Nephron (organoid): ENCODE measurements around the gene TMEM238.
"Not testable (repeated sequence)": the region's sequence is repeated elsewhere in the genome, so short reads cannot be mapped to it uniquely, and the experiment has no call there.

Experiments
- H3K27ac Mint-ChIP-seq, 3 experiments: 2 replicates each; pipeline ENCODE4 v1.8.0; 2020; ENCODE audit warnings: mixed read lengths in 3 of 3, mild to moderate bottlenecking in 2 of 3, moderate library complexity in 1 of 3
- H3K27me3 Mint-ChIP-seq: 2 replicates; pipeline ENCODE4 v1.8.0; 2021; ENCODE audit warnings: low read depth, mild to moderate bottlenecking, moderate library complexity, mixed read lengths
- H3K36me3 Mint-ChIP-seq: 2 replicates; pipeline ENCODE4 v1.8.0; 2020; ENCODE audit warnings: low read depth, mixed read lengths
- H3K4me1 Mint-ChIP-seq: 2 replicates; pipeline ENCODE4 v1.8.0; 2020; ENCODE audit warnings: mixed read lengths
- H3K4me3 Mint-ChIP-seq, 3 experiments: 2 replicates each; pipeline ENCODE4 v1.8.0; 2020; ENCODE audit warnings: mild to moderate bottlenecking in 3 of 3, mixed read lengths in 3 of 3, moderate library complexity in 2 of 3
- H3K9me3 Mint-ChIP-seq: 2 replicates; pipeline ENCODE4 v1.8.0; 2020; ENCODE audit warnings: mixed read lengths
- TF ChIP-seq, protein P1 (sequence below), 3 experiments: fragments of 200-600 bp; sonication (generic); IDR thresholded peaks; one replicate each; pipeline ENCODE4 v1.5.0; 2021; ENCODE audit warnings: antibody characterized with exemption in 3 of 3; ENCODE audit not compliant: unreplicated experiment in 3 of 3

TMEM238 gene

DNA sequence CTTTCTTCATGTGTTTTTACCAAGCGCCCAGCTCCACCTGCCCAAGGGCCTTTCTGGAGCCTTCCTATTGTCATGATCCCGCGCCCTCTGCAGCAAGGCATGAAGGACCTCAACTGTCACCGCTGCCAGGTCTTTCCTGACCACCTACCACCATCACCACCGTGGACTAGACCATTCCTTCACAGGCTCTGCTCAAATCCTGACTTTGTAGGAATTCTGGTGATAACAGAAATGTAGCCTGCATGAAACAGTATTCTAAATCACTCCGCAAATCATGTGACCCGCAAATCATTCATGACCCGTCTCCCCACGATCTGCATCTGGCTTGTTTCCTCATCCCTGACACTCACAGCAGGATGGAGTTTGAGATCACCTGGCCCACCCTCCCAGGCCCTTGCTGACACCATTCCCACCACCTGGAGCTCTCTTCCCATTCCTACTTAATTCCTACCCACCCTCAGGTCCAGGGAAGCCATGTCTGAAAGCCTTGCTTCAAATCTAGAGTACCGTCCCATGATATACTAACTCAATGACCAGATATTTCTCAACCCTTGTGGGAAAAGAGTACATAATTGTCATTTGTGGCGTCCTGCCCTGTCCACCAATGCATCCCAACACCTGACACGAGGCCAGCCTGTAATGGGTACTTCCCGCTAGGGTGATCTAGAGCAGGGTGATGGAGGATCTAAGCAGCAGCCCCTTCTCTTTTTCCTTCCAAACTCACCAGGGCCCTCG, 22.2 kb upstream of the TMEM238 start:
- H3K27ac Mint-ChIP-seq = peak overlapping the region; percentile 16 to 50 (median 39)
- peaks cover 9% of the 10 kb centered on the region for H3K27me3 Mint-ChIP-seq
- TF ChIP-seq, protein P1, sequence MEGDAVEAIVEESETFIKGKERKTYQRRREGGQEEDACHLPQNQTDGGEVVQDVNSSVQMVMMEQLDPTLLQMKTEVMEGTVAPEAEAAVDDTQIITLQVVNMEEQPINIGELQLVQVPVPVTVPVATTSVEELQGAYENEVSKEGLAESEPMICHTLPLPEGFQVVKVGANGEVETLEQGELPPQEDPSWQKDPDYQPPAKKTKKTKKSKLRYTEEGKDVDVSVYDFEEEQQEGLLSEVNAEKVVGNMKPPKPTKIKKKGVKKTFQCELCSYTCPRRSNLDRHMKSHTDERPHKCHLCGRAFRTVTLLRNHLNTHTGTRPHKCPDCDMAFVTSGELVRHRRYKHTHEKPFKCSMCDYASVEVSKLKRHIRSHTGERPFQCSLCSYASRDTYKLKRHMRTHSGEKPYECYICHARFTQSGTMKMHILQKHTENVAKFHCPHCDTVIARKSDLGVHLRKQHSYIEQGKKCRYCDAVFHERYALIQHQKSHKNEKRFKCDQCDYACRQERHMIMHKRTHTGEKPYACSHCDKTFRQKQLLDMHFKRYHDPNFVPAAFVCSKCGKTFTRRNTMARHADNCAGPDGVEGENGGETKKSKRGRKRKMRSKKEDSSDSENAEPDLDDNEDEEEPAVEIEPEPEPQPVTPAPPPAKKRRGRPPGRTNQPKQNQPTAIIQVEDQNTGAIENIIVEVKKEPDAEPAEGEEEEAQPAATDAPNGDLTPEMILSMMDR (IDR thresholded peaks at IDR 0.05; ENCODE audit: unreplicated experiment in 3 of 3) = no peak
- H3K4me1 Mint-ChIP-seq = peaks cover 30% of the 10 kb centered on the region
- peak overlapping the region; percentile 91 to 97 (median 97) for H3K4me3 Mint-ChIP-seq
- peaks cover 5% of the 10 kb centered on the region for H3K9me3 Mint-ChIP-seq
- H3K36me3 Mint-ChIP-seq = peaks cover 38% of the 10 kb centered on the region

DNA sequence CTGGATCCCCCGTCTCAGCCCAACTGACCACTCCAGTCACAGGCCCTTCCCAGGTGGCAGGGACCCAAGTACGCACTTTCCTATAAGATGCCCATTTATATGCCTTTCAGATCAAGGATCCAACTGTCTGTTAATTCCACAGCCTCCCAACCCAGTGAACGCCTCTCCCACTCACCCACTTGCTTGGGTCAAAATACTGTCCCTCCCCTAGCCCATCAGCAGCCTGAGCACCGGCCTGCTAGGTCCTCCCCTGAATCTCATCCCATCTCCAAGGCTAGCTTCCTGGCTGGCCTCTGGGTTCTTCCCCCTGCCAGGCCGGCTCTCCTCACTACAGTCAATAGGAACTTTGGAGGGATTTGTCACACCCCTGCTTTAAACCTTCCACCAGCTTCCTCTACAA, 21.5 kb upstream of the TMEM238 start:
- H3K4me3 Mint-ChIP-seq = peak overlapping the region; percentile 91 to 97 (median 97)
- peaks cover 30% of the 10 kb centered on the region for H3K4me1 Mint-ChIP-seq
- peaks cover 5% of the 10 kb centered on the region for H3K9me3 Mint-ChIP-seq
- H3K27me3 Mint-ChIP-seq = peaks cover 6% of the 10 kb centered on the region
- peak overlapping the region; percentile 16 to 50 (median 39) for H3K27ac Mint-ChIP-seq
- H3K36me3 Mint-ChIP-seq = peaks cover 41% of the 10 kb centered on the region
- TF ChIP-seq, protein P1 (IDR thresholded peaks at IDR 0.05; ENCODE audit: unreplicated experiment in 3 of 3) = no peak

DNA sequence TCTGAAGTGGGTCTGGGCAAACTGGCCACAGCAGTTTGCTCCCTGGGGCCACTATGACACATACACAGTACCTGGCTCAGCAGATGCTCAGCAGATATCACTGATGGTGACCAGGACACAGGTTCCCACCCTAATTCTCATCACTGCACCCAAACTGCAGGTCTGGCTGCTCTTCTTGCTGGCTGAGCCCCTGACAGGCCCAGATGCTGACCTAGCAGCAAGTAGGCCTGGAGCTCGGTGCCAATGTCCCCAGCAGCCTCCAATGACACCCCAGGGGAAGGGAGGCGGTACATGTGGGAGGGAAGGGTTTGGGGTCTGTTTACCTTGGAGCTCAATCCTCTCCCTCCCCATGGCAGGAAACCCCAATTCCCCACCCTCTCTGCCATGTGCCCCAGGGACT, 18.4 kb upstream of the TMEM238 start:
- H3K9me3 Mint-ChIP-seq = no peaks in the 10 kb centered on the region
- TF ChIP-seq, protein P1 (IDR thresholded peaks at IDR 0.05; ENCODE audit: unreplicated experiment in 3 of 3) = no peak
- H3K27ac Mint-ChIP-seq = peak overlapping the region in 1 of 3 experiments; percentile 9
- H3K27me3 Mint-ChIP-seq = no peaks in the 10 kb centered on the region
- H3K4me1 Mint-ChIP-seq = peaks cover 32% of the 10 kb centered on the region
- no peak overlapping the region for H3K4me3 Mint-ChIP-seq
- peaks cover 51% of the 10 kb centered on the region for H3K36me3 Mint-ChIP-seq

DNA sequence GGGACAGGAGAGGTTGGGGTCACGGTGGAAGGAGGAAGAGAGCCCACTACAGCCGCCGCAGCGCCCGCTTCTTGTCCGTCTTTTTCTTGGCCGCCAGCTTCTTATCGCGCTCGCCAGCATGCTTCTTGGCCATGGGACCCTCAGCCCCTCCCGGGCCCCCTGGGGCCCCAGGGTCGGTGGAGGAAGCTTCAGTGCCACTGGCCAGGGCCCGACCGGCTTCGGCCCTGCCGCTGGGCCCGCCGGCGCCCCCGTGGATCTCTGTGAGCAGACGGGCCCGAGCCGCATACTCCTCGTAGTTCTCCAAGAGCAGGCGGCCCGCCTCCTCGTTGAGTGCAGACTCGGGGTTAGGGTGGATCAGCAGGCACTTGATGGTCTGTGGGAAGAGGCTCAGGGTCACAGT, 17.3 kb upstream of the TMEM238 start:
- Mint-ChIP-seq H3K4me1 (peaks cover 26% of the 10 kb centered on the region), H3K36me3 (peaks cover 47% of the 10 kb centered on the region)
- not testable (repeated sequence) for H3K4me3 Mint-ChIP-seq, H3K27me3 Mint-ChIP-seq, H3K27ac Mint-ChIP-seq, H3K9me3 Mint-ChIP-seq

DNA sequence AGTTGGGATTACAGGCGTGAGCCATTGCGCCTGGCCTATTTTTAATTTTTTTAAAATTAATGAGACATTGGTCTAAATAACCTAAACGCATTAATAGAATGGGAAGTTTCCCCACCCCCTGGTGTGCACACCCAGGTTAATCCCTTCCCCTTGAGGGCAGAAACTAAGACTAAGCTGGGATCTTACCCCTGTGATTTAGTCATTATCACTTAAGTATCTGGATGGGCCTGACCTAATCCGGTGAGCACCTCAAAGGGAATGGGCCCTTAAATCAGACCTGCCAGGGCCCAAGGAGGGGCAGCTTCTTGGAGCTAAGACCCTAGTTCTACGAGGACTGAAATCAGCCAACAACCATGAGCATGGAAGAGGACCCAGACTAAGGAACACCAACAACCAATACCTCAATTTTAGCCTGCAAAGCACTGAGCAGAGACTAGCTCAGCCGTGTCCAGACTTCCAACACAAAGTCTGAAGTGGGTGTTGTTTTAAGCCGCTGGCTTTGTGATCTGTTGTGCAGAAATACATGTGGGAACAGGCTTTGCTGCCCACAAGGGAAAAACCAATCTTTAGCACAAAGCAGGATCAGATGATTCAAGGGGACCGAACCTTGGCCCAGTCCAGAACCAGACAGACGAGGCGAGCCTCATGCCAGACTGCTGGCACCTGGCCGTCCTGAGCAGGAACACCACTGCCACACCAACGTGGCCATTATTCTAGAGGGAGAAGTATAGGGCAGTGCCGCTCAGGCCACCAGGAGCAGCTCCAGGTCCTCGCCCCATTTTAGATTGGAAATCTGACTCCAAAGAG, 16.4 kb upstream of the TMEM238 start:
- Mint-ChIP-seq H3K4me3 (no peak overlapping the region), H3K36me3 (peaks cover 38% of the 10 kb centered on the region), H3K9me3 (no peaks in the 10 kb centered on the region), H3K4me1 (peaks cover 17% of the 10 kb centered on the region), H3K27ac (no peak overlapping the region), H3K27me3 (no peaks in the 10 kb centered on the region)
- TF ChIP-seq, protein P1 (IDR thresholded peaks at IDR 0.05; ENCODE audit: unreplicated experiment in 3 of 3) = no peak

DNA sequence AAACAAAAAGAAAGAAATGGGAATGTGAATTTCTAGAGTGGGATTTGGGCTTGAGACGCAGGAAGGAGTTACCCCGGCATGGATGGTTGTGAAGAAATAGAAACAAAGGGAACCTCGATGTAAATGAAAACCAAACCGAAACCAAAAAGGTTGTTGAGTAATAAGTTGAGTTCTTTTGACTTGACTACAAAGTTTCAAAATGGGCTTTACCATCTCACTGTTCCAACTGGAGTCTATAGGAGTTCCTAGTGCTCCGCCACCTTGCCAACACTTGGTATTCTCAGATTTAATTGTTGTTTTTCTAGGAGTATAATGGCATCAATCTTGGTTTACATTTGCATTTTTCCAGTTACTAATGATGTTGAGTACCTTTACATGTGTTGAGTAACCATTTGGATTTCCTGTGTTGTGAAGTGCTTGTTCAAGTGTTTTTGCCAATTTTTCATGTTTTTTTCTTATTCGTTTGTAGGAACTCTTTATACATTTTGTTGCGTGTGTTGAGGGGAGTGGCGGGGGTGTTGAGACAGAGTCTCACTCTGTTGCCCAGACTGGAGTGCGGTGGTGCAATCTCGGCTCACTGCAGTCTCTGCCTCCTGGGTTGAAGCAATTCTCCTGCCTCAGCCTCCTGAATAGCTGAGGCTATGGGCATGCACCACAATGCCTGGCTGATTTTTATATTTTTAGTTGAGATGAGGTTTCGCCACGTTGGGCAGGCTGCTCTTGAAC, 14.3 kb upstream of the TMEM238 start:
- Mint-ChIP-seq H3K27ac (no peak overlapping the region), H3K27me3 (no peaks in the 10 kb centered on the region), H3K9me3 (no peaks in the 10 kb centered on the region), H3K36me3 (peaks cover 31% of the 10 kb centered on the region), H3K4me1 (peaks cover 15% of the 10 kb centered on the region), H3K4me3 (peak overlapping the region in 1 of 3 experiments; percentile 31)
- TF ChIP-seq, protein P1 (IDR thresholded peaks at IDR 0.05; ENCODE audit: unreplicated experiment in 3 of 3) = no peak
